ENCODE measurements around the gene CCDC192.

CCDC192 gene

DNA sequence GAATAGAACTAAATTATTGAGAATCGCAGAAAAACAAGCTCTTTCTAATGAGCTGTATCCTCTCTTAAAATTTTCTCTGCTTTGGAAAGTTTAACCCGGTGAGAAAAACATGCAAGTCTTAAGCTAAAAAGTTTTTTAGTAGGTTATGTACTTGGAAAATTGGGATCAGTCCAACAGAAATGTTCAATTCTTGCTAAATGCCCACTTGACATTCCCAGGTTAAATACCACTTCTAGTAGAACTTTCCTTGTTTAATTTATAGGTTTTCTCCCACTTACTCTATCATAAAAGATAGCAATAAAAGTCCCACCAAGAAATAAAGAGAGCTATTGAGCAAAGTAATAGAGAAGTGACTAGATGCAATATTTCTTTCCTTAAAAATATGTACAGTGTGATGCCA lies 157.1 kb downstream of the CCDC192 start:
- Histone ChIP-seq H3K4me3 (IDR thresholded peaks at IDR 0.05; ENCODE audit: insufficient read depth, low read depth, low read length) (no peak overlapping the region), H3K9ac (no peak overlapping the region), H3K79me2 (ENCODE audit: insufficient read depth, low read depth) (no peaks in the 10 kb centered on the region), H3K27ac (no peak overlapping the region), H3K4me1 (ENCODE audit: low read depth, poor library complexity, severe bottlenecking) (peaks cover 6% of the 10 kb centered on the region), H4K20me1 (ENCODE audit: insufficient read depth) (no peaks in the 10 kb centered on the region), H2AFZ (ENCODE audit: low read depth) (no peak overlapping the region), H3K4me2 (no peak overlapping the region), H3K27me3 (ENCODE audit: insufficient read depth, low read depth) (no peaks in the 10 kb centered on the region), H3K36me3 (ENCODE audit: insufficient read depth) (no peaks in the 10 kb centered on the region)
- TF ChIP-seq, protein P1, sequence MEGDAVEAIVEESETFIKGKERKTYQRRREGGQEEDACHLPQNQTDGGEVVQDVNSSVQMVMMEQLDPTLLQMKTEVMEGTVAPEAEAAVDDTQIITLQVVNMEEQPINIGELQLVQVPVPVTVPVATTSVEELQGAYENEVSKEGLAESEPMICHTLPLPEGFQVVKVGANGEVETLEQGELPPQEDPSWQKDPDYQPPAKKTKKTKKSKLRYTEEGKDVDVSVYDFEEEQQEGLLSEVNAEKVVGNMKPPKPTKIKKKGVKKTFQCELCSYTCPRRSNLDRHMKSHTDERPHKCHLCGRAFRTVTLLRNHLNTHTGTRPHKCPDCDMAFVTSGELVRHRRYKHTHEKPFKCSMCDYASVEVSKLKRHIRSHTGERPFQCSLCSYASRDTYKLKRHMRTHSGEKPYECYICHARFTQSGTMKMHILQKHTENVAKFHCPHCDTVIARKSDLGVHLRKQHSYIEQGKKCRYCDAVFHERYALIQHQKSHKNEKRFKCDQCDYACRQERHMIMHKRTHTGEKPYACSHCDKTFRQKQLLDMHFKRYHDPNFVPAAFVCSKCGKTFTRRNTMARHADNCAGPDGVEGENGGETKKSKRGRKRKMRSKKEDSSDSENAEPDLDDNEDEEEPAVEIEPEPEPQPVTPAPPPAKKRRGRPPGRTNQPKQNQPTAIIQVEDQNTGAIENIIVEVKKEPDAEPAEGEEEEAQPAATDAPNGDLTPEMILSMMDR (conservative IDR thresholded peaks at IDR 0.05; ENCODE audit: low read depth, low read length) = no peak

- H3K27ac ChIP-seq = no peak overlapping the region
- no peak overlapping the region for H2AFZ ChIP-seq (ENCODE audit: low read depth)
- H3K4me3 ChIP-seq (IDR thresholded peaks at IDR 0.05; ENCODE audit: insufficient read depth, low read depth, low read length) = no peak overlapping the region
- no peak overlapping the region for H3K4me2 ChIP-seq
- H3K4me1 ChIP-seq (ENCODE audit: low read depth, poor library complexity, severe bottlenecking) = no peaks in the 10 kb centered on the region
- no peaks in the 10 kb centered on the region for H4K20me1 ChIP-seq (ENCODE audit: insufficient read depth)
- H3K27me3 ChIP-seq (ENCODE audit: insufficient read depth, low read depth) = no peaks in the 10 kb centered on the region
- H3K79me2 ChIP-seq (ENCODE audit: insufficient read depth, low read depth) = no peaks in the 10 kb centered on the region
- no peak overlapping the region for H3K9ac ChIP-seq
- no peaks in the 10 kb centered on the region for H3K36me3 ChIP-seq (ENCODE audit: insufficient read depth)
- TF ChIP-seq, protein P1 (conservative IDR thresholded peaks at IDR 0.05; ENCODE audit: low read depth, low read length) = no peak
These were observed 160.0 kb downstream of the CCDC192 start for GRCh38 chr5:127863161-127863560.

DNA sequence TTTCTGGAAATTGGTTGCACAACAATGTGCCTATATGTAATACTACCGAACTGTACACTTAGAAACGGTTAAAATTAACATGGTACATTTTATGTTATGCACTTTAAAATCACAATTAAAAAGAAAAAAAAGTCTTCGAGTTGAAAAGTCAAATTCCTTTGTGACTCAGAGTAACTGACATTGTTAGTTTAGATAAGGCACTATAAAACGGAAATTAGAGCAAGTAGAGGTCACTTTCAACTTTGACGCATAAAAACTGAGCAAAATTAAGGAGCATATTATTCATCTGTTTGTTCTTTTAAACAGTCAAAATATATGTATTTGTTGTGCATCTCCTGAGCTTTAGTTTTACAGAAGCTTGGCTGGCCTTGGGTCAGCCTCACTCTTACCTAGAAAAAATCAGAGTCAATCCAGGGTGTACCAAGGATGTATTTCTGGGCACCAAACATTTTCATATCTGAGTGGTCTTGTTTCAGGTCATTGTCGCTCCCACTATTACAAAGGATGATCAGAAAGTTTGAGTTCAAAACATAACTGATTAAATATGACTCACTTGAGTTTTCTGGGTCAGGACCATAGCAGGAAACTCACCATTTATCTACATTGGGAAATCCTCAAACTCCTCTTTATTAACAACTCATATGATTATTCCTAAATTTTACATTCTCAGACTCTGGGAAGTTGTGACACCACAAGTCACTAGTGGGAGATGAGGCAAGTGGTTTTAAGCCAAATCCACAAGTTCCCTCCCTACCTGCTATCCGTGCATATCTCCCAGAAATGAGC lies 160.6 kb downstream of the CCDC192 start:
- Histone ChIP-seq H3K9ac (no peak overlapping the region), H3K27me3 (ENCODE audit: insufficient read depth, low read depth) (no peaks in the 10 kb centered on the region), H3K4me1 (ENCODE audit: low read depth, poor library complexity, severe bottlenecking) (no peaks in the 10 kb centered on the region), H3K4me3 (IDR thresholded peaks at IDR 0.05; ENCODE audit: insufficient read depth, low read depth, low read length) (no peak overlapping the region), H3K4me2 (no peak overlapping the region), H2AFZ (ENCODE audit: low read depth) (no peak overlapping the region), H3K27ac (no peak overlapping the region), H3K36me3 (ENCODE audit: insufficient read depth) (no peaks in the 10 kb centered on the region), H3K79me2 (ENCODE audit: insufficient read depth, low read depth) (no peaks in the 10 kb centered on the region), H4K20me1 (ENCODE audit: insufficient read depth) (no peaks in the 10 kb centered on the region)
- TF ChIP-seq, protein P1 (conservative IDR thresholded peaks at IDR 0.05; ENCODE audit: low read depth, low read length) = no peak

DNA sequence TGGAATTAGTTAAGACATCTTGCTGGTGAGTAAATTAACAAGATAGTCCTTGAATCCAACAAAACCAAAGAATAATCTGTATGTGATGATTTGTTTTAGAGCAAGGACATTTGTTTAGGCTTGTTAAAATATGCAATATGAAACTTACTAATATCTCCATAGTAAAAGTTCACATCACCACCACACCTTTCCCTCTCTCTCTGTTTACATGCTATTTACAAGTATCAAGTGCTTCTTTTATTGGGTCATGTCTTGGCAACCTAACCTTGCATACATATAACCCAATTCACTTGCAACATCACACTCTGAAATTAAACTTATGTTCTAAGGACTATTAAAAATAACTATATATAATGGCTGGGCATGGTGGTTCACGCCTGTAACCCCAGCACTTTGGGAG lies 161.3 kb downstream of the CCDC192 start:
- Histone ChIP-seq H4K20me1 (ENCODE audit: insufficient read depth) (no peaks in the 10 kb centered on the region), H3K79me2 (ENCODE audit: insufficient read depth, low read depth) (no peaks in the 10 kb centered on the region), H3K27me3 (ENCODE audit: insufficient read depth, low read depth) (no peaks in the 10 kb centered on the region), H3K36me3 (ENCODE audit: insufficient read depth) (no peaks in the 10 kb centered on the region), H3K9ac (no peak overlapping the region), H3K4me2 (no peak overlapping the region), H3K27ac (no peak overlapping the region), H2AFZ (ENCODE audit: low read depth) (no peak overlapping the region), H3K4me1 (ENCODE audit: low read depth, poor library complexity, severe bottlenecking) (no peaks in the 10 kb centered on the region), H3K4me3 (IDR thresholded peaks at IDR 0.05; ENCODE audit: insufficient read depth, low read depth, low read length) (no peak overlapping the region)
- TF ChIP-seq, protein P1 (conservative IDR thresholded peaks at IDR 0.05; ENCODE audit: low read depth, low read length) = no peak

Data from KMS-11 (cell line).